GM19395 (cell line): Measurements from ENCODE around the gene TTC13.
A peak's percentile ranks its signal among the peaks of the same experiment; 100 is the strongest.
"Not testable (repeated sequence)": the region's sequence is repeated elsewhere in the genome, so short reads cannot be mapped to it uniquely, and the experiment has no call there.

Source experiments
- ATAC-seq: cut with Tn5 transposase; IDR thresholded peaks from one replicate; pipeline ENCODE4 v1.9.1; 2021; ENCODE audit warnings: mild to moderate bottlenecking, moderate library complexity; ENCODE audit not compliant: unreplicated experiment

Gene TTC13

GRCh38 chr1:230978491-230979388 is at the start of gene TTC13, which contains the start of gene ARV1:
Gene TTC13 (minus strand): TSS chr1:230978861. CDS start chr1:230978830, 31 bp downstream.
Gene ARV1 (plus strand): TSS chr1:230979094. CDS start chr1:230979106, 12 bp downstream.
- ATAC-seq, result peak; percentile 87

GRCh38 chr1:231027971-231028370 is 49.3 kb upstream of the TTC13 start:
- no peak for ATAC-seq

- ATAC-seq, result no peak
Observed at GRCh38 chr1:231027136-231027925, 48.7 kb upstream of the TTC13 start.

GRCh38 chr1:231026576-231026975 is 47.9 kb upstream of the TTC13 start:
- no peak for ATAC-seq

- ATAC-seq, result no peak
Observed at GRCh38 chr1:231023150-231023549, 44.5 kb upstream of the TTC13 start.

GRCh38 chr1:231022543-231022942 is 43.9 kb upstream of the TTC13 start:
- not testable (repeated sequence) for ATAC-seq

GRCh38 chr1:231021540-231022031 is 42.9 kb upstream of the TTC13 start:
- ATAC-seq, result no peak

- no peak for ATAC-seq
Observed at GRCh38 chr1:231020816-231021215, 42.2 kb upstream of the TTC13 start.

- peak; percentile 79 for ATAC-seq
Observed at GRCh38 chr1:231020139-231020601, 41.5 kb upstream of the TTC13 start.

- ATAC-seq, result no peak
Observed at GRCh38 chr1:231019711-231020110, 41.0 kb upstream of the TTC13 start.

GRCh38 chr1:231016966-231017365 is 38.3 kb upstream of the TTC13 start:
- ATAC-seq, result no peak

- ATAC-seq, result no peak
Observed at GRCh38 chr1:231016234-231016633, 37.6 kb upstream of the TTC13 start.

GRCh38 chr1:231013391-231014015 is 34.8 kb upstream of the TTC13 start:
- no peak for ATAC-seq

GRCh38 chr1:231011963-231012362 is 33.3 kb upstream of the TTC13 start:
- ATAC-seq, result no peak

GRCh38 chr1:231011360-231011759 is 32.7 kb upstream of the TTC13 start:
- no peak for ATAC-seq

- not testable (repeated sequence) for ATAC-seq
Observed at GRCh38 chr1:231007535-231007934, 28.9 kb upstream of the TTC13 start.

- no peak for ATAC-seq
Observed at GRCh38 chr1:231001892-231002291, 23.2 kb upstream of the TTC13 start.

- no peak for ATAC-seq
Observed at GRCh38 chr1:231000639-231001038, 22.0 kb upstream of the TTC13 start.

GRCh38 chr1:231000201-231000600 is 21.5 kb upstream of the TTC13 start:
- no peak for ATAC-seq

GRCh38 chr1:230994860-230995259 is 16.2 kb upstream of the TTC13 start:
- ATAC-seq, result no peak
